HepG2 (cell line): ENCODE measurements around the gene ERVH48-1. TPM values are rescaled to one million over a fixed set of nuclear protein-coding genes. Genes with fewer than 3 reads are reported as not detected.

Experiments
- ATF7-NPFF ChIP-seq: sonication (generic); formaldehyde crosslinking; IDR thresholded peaks from 2 replicates; pipeline ENCODE4 v1.8.1; 2023; ENCODE audit warnings: mild to moderate bottlenecking, low read depth, missing genetic modification reagents, moderate library complexity
- CAMTA2 ChIP-seq: sonication (generic); formaldehyde crosslinking; IDR thresholded peaks from 2 replicates; pipeline ENCODE4 v1.4.0; 2020; ENCODE audit warnings: mild to moderate bottlenecking, missing genetic modification reagents, borderline replicate concordance
- CBX2 ChIP-seq, 2 experiments: fragments of 200-600 bp in 1 of 2; sonication (generic); formaldehyde crosslinking in 1 of 2; IDR thresholded peaks; 2 replicates each; pipeline versions ENCODE4 v1.7.0 to v1.8.1; 2018 to 2022; ENCODE audit warnings: low read depth in 2 of 2, low read length in 1 of 2, mild to moderate bottlenecking in 1 of 2, missing genetic modification reagents in 1 of 2
- CENPBD1 ChIP-seq: sonication (generic); formaldehyde crosslinking; IDR thresholded peaks from 2 replicates; pipeline ENCODE4 v1.8.0; 2022; ENCODE audit warnings: missing genetic modification reagents, low read depth, mild to moderate bottlenecking, borderline replicate concordance
- DMAP1 ChIP-seq: IDR thresholded peaks from 2 replicates; pipeline ENCODE4 v1.6.1; 2016
- FOXC1 ChIP-seq: sonication (generic); formaldehyde crosslinking; IDR thresholded peaks from 2 replicates; pipeline ENCODE4 v1.8.0; 2022; ENCODE audit warnings: mild to moderate bottlenecking, missing genetic modification reagents, borderline replicate concordance
- HDAC6 ChIP-seq: fragments of 200-600 bp; sonication (generic); IDR thresholded peaks from 2 replicates; pipeline ENCODE4 v1.7.0; 2017; ENCODE audit warnings: mild to moderate bottlenecking, antibody characterized with exemption, low read length, low read depth
- JARID2 ChIP-seq: sonication (generic); formaldehyde crosslinking; IDR thresholded peaks from 2 replicates; pipeline ENCODE4 v1.8.1; 2023; ENCODE audit warnings: missing genetic modification reagents, inconsistent platforms; ENCODE audit not compliant: insufficient replicate concordance
- MAF1 ChIP-seq: sonication (generic); formaldehyde crosslinking; IDR thresholded peaks from 2 replicates; pipeline ENCODE4 v1.5.0; 2020; ENCODE audit warnings: missing genetic modification reagents, borderline replicate concordance
- MTA1 ChIP-seq: sonication (generic); formaldehyde crosslinking; IDR thresholded peaks from 2 replicates; pipeline ENCODE4 v1.4.0; 2020; ENCODE audit warnings: missing genetic modification reagents, mild to moderate bottlenecking, borderline replicate concordance
- MXI1 ChIP-seq: IDR thresholded peaks from 3 replicates; pipeline ENCODE4 v1.6.1; 2012; ENCODE audit warnings: low read depth, low read length, inconsistent platforms, borderline replicate concordance
- MYC ChIP-seq: sonication (generic); formaldehyde crosslinking; IDR thresholded peaks from 2 replicates; pipeline ENCODE4 v1.9.0; 2021; ENCODE audit warnings: missing genetic modification reagents, borderline replicate concordance
- NFRKB ChIP-seq: fragments of 450-650 bp; IDR thresholded peaks from 2 replicates; pipeline ENCODE4 v1.6.1; 2017
- SNAPC4 ChIP-seq: sonication (generic); formaldehyde crosslinking; IDR thresholded peaks from 2 replicates; pipeline ENCODE4 v1.4.0; 2020; ENCODE audit warnings: mild to moderate bottlenecking, missing genetic modification reagents
- ZBTB42 ChIP-seq: sonication (generic); formaldehyde crosslinking; IDR thresholded peaks from 2 replicates; pipeline ENCODE4 v1.5.0; 2020; ENCODE audit warnings: mild to moderate bottlenecking, missing genetic modification reagents
- ZKSCAN5 ChIP-seq: sonication (generic); formaldehyde crosslinking; IDR thresholded peaks from 2 replicates; pipeline ENCODE4 v1.5.1; 2020; ENCODE audit warnings: mild to moderate bottlenecking, missing genetic modification reagents
- ZMAT5 ChIP-seq: sonication (generic); formaldehyde crosslinking; IDR thresholded peaks from 2 replicates; pipeline ENCODE4 v1.5.0; 2020; ENCODE audit warnings: mild to moderate bottlenecking, low read depth, missing genetic modification reagents, borderline replicate concordance
- ZNF292 ChIP-seq: sonication (generic); formaldehyde crosslinking; IDR thresholded peaks from 2 replicates; pipeline ENCODE4 v1.8.1; 2022; ENCODE audit warnings: mild to moderate bottlenecking, low read depth, missing genetic modification reagents, borderline replicate concordance
- ZNF343 ChIP-seq: sonication (generic); formaldehyde crosslinking; IDR thresholded peaks from 2 replicates; pipeline ENCODE4 v1.4.0; 2020; ENCODE audit warnings: mild to moderate bottlenecking, missing genetic modification reagents
- ZNF549 ChIP-seq: sonication (generic); formaldehyde crosslinking; IDR thresholded peaks from 2 replicates; pipeline ENCODE4 v1.5.0; 2020; ENCODE audit warnings: missing genetic modification reagents
- ZNF569 ChIP-seq: sonication (generic); formaldehyde crosslinking; IDR thresholded peaks from 2 replicates; pipeline ENCODE4 v1.5.0; 2020; ENCODE audit warnings: mild to moderate bottlenecking, missing genetic modification reagents, moderate library complexity, borderline replicate concordance
- ZNF678 ChIP-seq: sonication (generic); formaldehyde crosslinking; IDR thresholded peaks from 2 replicates; pipeline ENCODE4 v1.4.0; 2020; ENCODE audit warnings: mild to moderate bottlenecking, missing genetic modification reagents
- ZNF75D ChIP-seq: sonication (generic); formaldehyde crosslinking; IDR thresholded peaks from 2 replicates; pipeline ENCODE4 v1.8.1; 2023; ENCODE audit warnings: missing genetic modification reagents, mild to moderate bottlenecking, borderline replicate concordance
- ZSCAN22 ChIP-seq: sonication (generic); formaldehyde crosslinking; IDR thresholded peaks from 2 replicates; pipeline ENCODE4 v1.4.0; 2020; ENCODE audit warnings: mild to moderate bottlenecking, missing genetic modification reagents
- polyA plus RNA-seq, 8 experiments: library from polyadenylated mRNA; depleted of rRNA in 3 of 8; stranded (reverse) in 7 of 8; unstranded in 1 of 8; fragments of >200 nt; fragmentation: Illumina TruSeq in 4 of 8; extraction: Trizol in 4 of 8; gene quantifications; 2 replicates each; pipeline versions ENCODE4 v1.2.1 to v1.2.3, GENCODE V29; 2011 to 2016; ENCODE audit warnings: low read depth in 4 of 8, missing spikeins in 1 of 8, mixed read lengths in 1 of 8; ENCODE audit not compliant: insufficient read depth in 1 of 8
- total RNA-seq, 5 experiments: library from RNA; depleted of rRNA; stranded (reverse); fragments of >200 nt; fragmentation: Illumina TruSeq; extraction: Trizol; gene quantifications; 2 replicates each; pipeline ENCODE4 v1.2.3, GENCODE V29; 2016; ENCODE audit warnings: low read depth in 1 of 5

The ERVH48-1 gene
- total and polyA plus RNA-seq, 2 of the 13 experiments (the other 11 are each of a cell fraction or from before 2014, with no cell fraction given), result 1.8 TPM; not detected in 1

- TF ChIP-seq ZNF292 (CRISPR knock-in tag) (no peak), FOXC1 (CRISPR knock-in tag) (peak; percentile 63; the same call in 1 of the 2 replicates), ZBTB42 (CRISPR knock-in tag) (peak; percentile 90), MTA1 (no peak; the same call in 1 of the 2 replicates), CENPBD1 (CRISPR knock-in tag) (no peak), ZSCAN22 (CRISPR knock-in tag) (peak; percentile 59; the same call in 1 of the 2 replicates), DMAP1 (peak; percentile 83), ZMAT5 (no peak), MAF1 (CRISPR knock-in tag) (peak; percentile 57; the same call in 1 of the 2 replicates), ZKSCAN5 (no peak), MYC (peak; percentile 80; the same call in 1 of the 2 replicates), ZNF343 (CRISPR knock-in tag) (no peak), ATF7-NPFF (no peak), CAMTA2 (CRISPR knock-in tag) (no peak), JARID2 (CRISPR knock-in tag) (no peak), ZNF549 (CRISPR knock-in tag) (peak; percentile 81; the same call in 1 of the 2 replicates), ZNF678 (CRISPR knock-in tag) (peak; percentile 43; the same call in 1 of the 2 replicates), HDAC6 (no peak), MXI1 (peak; percentile 88; the same call in 1 of the 3 replicates), CBX2 (IDR thresholded peaks at IDR 0.05; ENCODE audit: low read depth, low read length) (no peak), CBX2 (CRISPR knock-in tag; IDR thresholded peaks at IDR 0.05; ENCODE audit: low read depth) (no peak), ZNF569 (CRISPR knock-in tag) (peak; percentile 43; the same call in 1 of the 2 replicates), ZNF75D (CRISPR knock-in tag) (no peak), NFRKB (no peak), SNAPC4 (CRISPR knock-in tag) (peak; percentile 67)
Observed at GRCh38 chr21:42892931-42893755, 32.3 kb downstream of the ERVH48-1 start, which contains the start of gene NDUFV3 (continued).
